GM12878 (cell line): Measurements from ENCODE around the gene PDZD11. TPM values are rescaled to one million over a fixed set of nuclear protein-coding genes. Genes with fewer than 3 reads are reported as not detected.

ENCODE experiments used
- ATAC-seq: fragments of 200-7000 bp; cut with Tn5 transposase; 3 replicates; pipeline ENCODE4 v1.9.1; 2020; ENCODE audit warnings: mild to moderate bottlenecking, moderate library complexity
- BruUV-seq: library from RNA; stranded (reverse); fragments of 400-500 nt; replicated peaks from 2 replicates; lab custom pipeline; 2021; lab: Mats Ljungman, UMichigan
- CTCF ChIA-PET: fragments of 300-600 bp; sonication (Branson Sonifier 250); formaldehyde crosslinking; extraction: SDS; loops from one replicate; lab custom pipeline; 2021; ENCODE audit warnings: inconsistent platforms; lab: Yijun Ruan, JAX
- POLR2A ChIA-PET: fragments of 350-600 bp; formaldehyde crosslinking; extraction: SDS; loops from one replicate; lab custom pipeline; 2021; ENCODE audit warnings: inconsistent platforms; lab: Charles Lee
- RAD21 ChIA-PET: fragments of 300-600 bp; sonication (Branson Sonifier 250); formaldehyde crosslinking; loops from one replicate; lab custom pipeline; 2023; ENCODE audit warnings: antibody characterized with exemption; ENCODE audit not compliant: unreplicated experiment; lab: Charles Lee
- SMC1A ChIA-PET: fragments of 300-600 bp; sonication (Branson Sonifier 250); formaldehyde crosslinking; loops from one replicate; lab custom pipeline; 2023; ENCODE audit not compliant: unreplicated experiment, uncharacterized antibody; lab: Charles Lee
- DNase-seq: peaks from one replicate; pipeline ENCODE4 v3.0.0-alpha.2; 2011; ENCODE audit warnings: low read depth, low spot score
- FAIRE-seq: peaks from 3 replicates; lab custom pipeline; 2011; peaks lifted over from hg19 to GRCh38; lab: Jason Lieb, UNC
- H2AFZ ChIP-seq: 2 replicates; pipeline ENCODE4 v1.6.0; 2011; ENCODE audit warnings: low read depth, low read length, control low read depth; ENCODE audit not compliant: control insufficient read depth
- H3K27ac ChIP-seq: 2 replicates; pipeline ENCODE4 v1.5.1; 2011; ENCODE audit warnings: control low read depth; ENCODE audit not compliant: control insufficient read depth, insufficient read depth
- H3K27me3 ChIP-seq, 2 experiments: replicated peaks in 1 of 2; 2 replicates each; pipeline versions ENCODE4 v1.6.0 to v1.6.1; 2011; ENCODE audit warnings: low read length in 1 of 2; ENCODE audit not compliant: control insufficient read depth in 2 of 2, insufficient read depth in 2 of 2
- H3K36me3 ChIP-seq, 2 experiments: 2 replicates each; pipeline ENCODE4 v1.5.1; 2011; ENCODE audit warnings: low read length in 1 of 2; ENCODE audit not compliant: control insufficient read depth in 2 of 2, insufficient read depth in 2 of 2
- H3K4me1 ChIP-seq: 2 replicates; pipeline ENCODE4 v1.6.1; 2011; ENCODE audit warnings: mild to moderate bottlenecking, low read length, moderate library complexity, mixed read lengths; ENCODE audit not compliant: control insufficient read depth, insufficient read depth
- H3K4me2 ChIP-seq: 2 replicates; pipeline ENCODE4 v1.6.0; 2011; ENCODE audit warnings: control low read depth; ENCODE audit not compliant: control insufficient read depth, insufficient read depth
- H3K4me3 ChIP-seq: fragments of 200-600 bp; sonication (generic); 2 replicates; pipeline ENCODE4 v1.5.1; 2016
- H3K79me2 ChIP-seq: 2 replicates; pipeline ENCODE4 v1.6.0; 2011; ENCODE audit warnings: low read length; ENCODE audit not compliant: control insufficient read depth, insufficient read depth
- H3K9ac ChIP-seq: 2 replicates; pipeline ENCODE4 v1.8.0; 2011; ENCODE audit warnings: low read length, control low read depth, mixed read lengths; ENCODE audit not compliant: control insufficient read depth, insufficient read depth
- H3K9me3 ChIP-seq: replicated peaks from 3 replicates; pipeline ENCODE4 v1.5.1; 2011; ENCODE audit warnings: mild to moderate bottlenecking, low read length; ENCODE audit not compliant: control insufficient read depth, insufficient read depth
- H4K20me1 ChIP-seq: 2 replicates; pipeline ENCODE4 v1.6.0; 2011; ENCODE audit not compliant: control insufficient read depth, insufficient read depth
- NRF1 ChIP-seq: conservative IDR thresholded peaks from 2 replicates; pipeline ENCODE4 v1.6.1; 2011; ENCODE audit warnings: mild to moderate bottlenecking, low read depth, low read length, improper control_type of control experiment
- REST ChIP-seq: IDR thresholded peaks from 2 replicates; pipeline ENCODE4 v1.6.1; 2012; ENCODE audit warnings: mild to moderate bottlenecking, low read depth, low read length
- WGBS: methylation state at CpG from one replicate; pipeline ENCODE4 v1.1.6; 2016; ENCODE audit warnings: low lambda C conversion rate; ENCODE audit not compliant: insufficient replicate concordance, insufficient coverage; ENCODE audit errors: missing lambda C conversion rate; 5-methylcytosine and 5-hydroxymethylcytosine counted together
- in situ Hi-C: fragments of 300-500 bp; cut with MboI; formaldehyde crosslinking; loops from 9 replicates; pipeline ENCODE4 v1.14.3; 2018; ENCODE audit warnings: mixed read lengths
- intact Hi-C: fragments of 100-400 bp; cut with micrococcal nuclease; formaldehyde crosslinking; loops from one replicate; pipeline ENCODE4 v1.14.2; 2022; ENCODE audit not compliant: unreplicated experiment
- polyA plus RNA-seq, 11 experiments: library from polyadenylated mRNA; depleted of rRNA in 4 of 11; unstranded in 6 of 11; stranded (reverse) in 5 of 11; fragments of >200 nt; fragmentation: Nextera tagmentation in 4 of 11; fragmentation: Illumina TruSeq in 1 of 11; extraction: Ambion mirVana in 4 of 11; extraction: Trizol in 1 of 11; gene quantifications; 1 replicate in 1 of 11; 2 replicates in 10 of 11; pipeline versions ENCODE4 v1.2.1 to v1.2.3, GENCODE V29; 2011 to 2016; ENCODE audit warnings: inconsistent platforms in 2 of 11, missing spikeins in 2 of 11, low read depth in 1 of 11
- total RNA-seq, 4 experiments: library from RNA; depleted of rRNA in 3 of 4; stranded (reverse); fragments of >200 nt in 3 of 4; fragmentation: Illumina TruSeq in 1 of 4; extraction: Trizol in 1 of 4; gene quantifications; 2 replicates each; pipeline versions ENCODE4 v1.2.1 to v1.2.3, GENCODE V29; 2013 to 2021
- TF ChIP-seq, protein P1 (sequence below): fragments of 450-650 bp; IDR thresholded peaks from 2 replicates; pipeline ENCODE4 v1.6.1; 2017; ENCODE audit warnings: mild to moderate bottlenecking, moderate library complexity

The PDZD11 gene
- total and polyA plus RNA-seq, 10 of the 15 experiments (the other 5 are each of a cell fraction or from before 2014, with no cell fraction given) = 28.4 to 123 (median 55.0) TPM

- TF ChIP-seq, protein P1, sequence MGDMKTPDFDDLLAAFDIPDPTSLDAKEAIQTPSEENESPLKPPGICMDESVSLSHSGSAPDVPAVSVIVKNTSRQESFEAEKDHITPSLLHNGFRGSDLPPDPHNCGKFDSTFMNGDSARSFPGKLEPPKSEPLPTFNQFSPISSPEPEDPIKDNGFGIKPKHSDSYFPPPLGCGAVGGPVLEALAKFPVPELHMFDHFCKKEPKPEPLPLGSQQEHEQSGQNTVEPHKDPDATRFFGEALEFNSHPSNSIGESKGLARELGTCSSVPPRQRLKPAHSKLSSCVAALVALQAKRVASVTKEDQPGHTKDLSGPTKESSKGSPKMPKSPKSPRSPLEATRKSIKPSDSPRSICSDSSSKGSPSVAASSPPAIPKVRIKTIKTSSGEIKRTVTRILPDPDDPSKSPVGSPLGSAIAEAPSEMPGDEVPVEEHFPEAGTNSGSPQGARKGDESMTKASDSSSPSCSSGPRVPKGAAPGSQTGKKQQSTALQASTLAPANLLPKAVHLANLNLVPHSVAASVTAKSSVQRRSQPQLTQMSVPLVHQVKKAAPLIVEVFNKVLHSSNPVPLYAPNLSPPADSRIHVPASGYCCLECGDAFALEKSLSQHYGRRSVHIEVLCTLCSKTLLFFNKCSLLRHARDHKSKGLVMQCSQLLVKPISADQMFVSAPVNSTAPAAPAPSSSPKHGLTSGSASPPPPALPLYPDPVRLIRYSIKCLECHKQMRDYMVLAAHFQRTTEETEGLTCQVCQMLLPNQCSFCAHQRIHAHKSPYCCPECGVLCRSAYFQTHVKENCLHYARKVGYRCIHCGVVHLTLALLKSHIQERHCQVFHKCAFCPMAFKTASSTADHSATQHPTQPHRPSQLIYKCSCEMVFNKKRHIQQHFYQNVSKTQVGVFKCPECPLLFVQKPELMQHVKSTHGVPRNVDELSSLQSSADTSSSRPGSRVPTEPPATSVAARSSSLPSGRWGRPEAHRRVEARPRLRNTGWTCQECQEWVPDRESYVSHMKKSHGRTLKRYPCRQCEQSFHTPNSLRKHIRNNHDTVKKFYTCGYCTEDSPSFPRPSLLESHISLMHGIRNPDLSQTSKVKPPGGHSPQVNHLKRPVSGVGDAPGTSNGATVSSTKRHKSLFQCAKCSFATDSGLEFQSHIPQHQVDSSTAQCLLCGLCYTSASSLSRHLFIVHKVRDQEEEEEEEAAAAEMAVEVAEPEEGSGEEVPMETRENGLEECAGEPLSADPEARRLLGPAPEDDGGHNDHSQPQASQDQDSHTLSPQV = no peak
Observed at GRCh38 chrX:70268034-70268433, 21.7 kb downstream of the PDZD11 start, which contains the start of gene ARR3 (continued).

GRCh38 chrX:70264784-70265183, 24.9 kb downstream of the PDZD11 start:
- DNase-seq (no peak), ATAC-seq (no peak), FAIRE-seq (no peak)
- 65% methylated on average over 3 of the region's 3 CpGs for WGBS
- Histone ChIP-seq H3K4me3 (no peak overlapping the region), H3K9me3 (no peaks in the 10 kb centered on the region), H2AFZ (no peak overlapping the region), H3K36me3 (no peaks in the 10 kb centered on the region), H3K79me2 (no peaks in the 10 kb centered on the region), H4K20me1 (no peaks in the 10 kb centered on the region), H3K4me1 (no peaks in the 10 kb centered on the region), H3K4me2 (no peak overlapping the region), H3K9ac (no peak overlapping the region), H3K27me3 (no peaks in the 10 kb centered on the region), H3K27ac (no peak overlapping the region)
- CTCF ChIA-PET = no interaction called here
- no TSS peak for BruUV-seq
- RAD21 ChIA-PET = no interaction called here
- SMC1A ChIA-PET = no interaction called here
- intact Hi-C loops (loop anchor here (5.0 kb wide), 1 partner anchor 232 kb away; no protein-coding TSS in a partner anchor), in situ Hi-C loops (no loop called here)
- POLR2A ChIA-PET = no interaction called here
- TF ChIP-seq NRF1 = no peak
- peak; percentile 52; the same call in 1 of the 2 replicates for TF ChIP-seq REST
